ENCODE data around the gene TLCD3B. TPM values are rescaled to one million over a fixed set of nuclear protein-coding genes. Genes with fewer than 3 reads are reported as not detected.

The TLCD3B gene
- total and polyA plus RNA-seq, 9 of the 15 experiments (the other 6 are each of a cell fraction or from before 2014, with no cell fraction given): 0.10 to 0.52 (median 0.23) TPM; not detected in 4

DNA sequence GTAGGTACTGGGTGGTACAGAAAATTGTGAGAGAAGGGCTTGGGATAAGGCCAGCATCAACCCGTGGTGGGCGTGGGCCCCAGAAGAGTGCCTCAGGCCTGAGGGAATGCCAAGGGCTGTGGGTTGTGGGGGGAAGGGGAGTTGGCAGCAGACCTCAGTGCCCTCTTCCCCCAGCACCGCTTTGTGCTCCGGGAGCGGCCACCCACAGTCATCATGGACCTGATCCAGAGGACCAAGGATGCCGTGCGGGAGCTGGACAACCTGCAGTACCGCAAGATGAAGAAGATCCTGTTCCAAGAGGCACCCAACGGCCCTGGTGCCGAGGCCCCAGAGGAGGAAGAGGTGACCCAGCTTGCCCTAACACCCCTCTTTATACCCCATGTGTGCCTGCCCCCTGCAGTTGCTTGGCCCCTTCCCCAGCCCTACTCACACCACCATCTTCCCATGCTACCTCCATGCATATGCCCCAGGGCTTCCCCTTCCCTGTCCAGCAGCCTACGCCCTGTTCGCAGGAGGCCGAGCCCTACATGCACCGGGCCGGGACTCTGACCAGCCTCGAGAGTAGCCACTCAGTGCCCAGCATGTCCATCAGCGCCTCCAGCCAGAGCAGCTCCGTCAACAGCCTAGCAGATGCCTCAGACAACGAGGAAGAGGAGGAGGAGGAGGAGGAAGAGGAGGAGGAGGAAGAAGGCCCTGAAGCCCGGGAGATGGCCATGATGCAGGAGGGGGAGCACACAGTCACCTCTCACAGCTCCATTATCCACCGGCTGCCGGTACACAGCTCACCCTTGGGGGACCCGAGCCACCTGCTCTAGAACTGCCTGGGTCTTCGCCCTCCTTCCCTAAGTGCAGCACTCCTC lies 48.3 kb downstream of the TLCD3B start (continued):
- TF ChIP-seq, protein P1, sequence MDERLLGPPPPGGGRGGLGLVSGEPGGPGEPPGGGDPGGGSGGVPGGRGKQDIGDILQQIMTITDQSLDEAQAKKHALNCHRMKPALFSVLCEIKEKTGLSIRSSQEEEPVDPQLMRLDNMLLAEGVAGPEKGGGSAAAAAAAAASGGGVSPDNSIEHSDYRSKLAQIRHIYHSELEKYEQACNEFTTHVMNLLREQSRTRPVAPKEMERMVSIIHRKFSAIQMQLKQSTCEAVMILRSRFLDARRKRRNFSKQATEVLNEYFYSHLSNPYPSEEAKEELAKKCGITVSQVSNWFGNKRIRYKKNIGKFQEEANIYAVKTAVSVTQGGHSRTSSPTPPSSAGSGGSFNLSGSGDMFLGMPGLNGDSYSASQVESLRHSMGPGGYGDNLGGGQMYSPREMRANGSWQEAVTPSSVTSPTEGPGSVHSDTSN (CRISPR knock-in tag; IDR thresholded peaks at IDR 0.05; ENCODE audit: low read depth): no peak
- TF ChIP-seq, protein P1 (tag; conservative IDR thresholded peaks at IDR 0.05; ENCODE audit: low read depth): no peak
- no peak for TF ChIP-seq ZC3H4 (CRISPR knock-in tag; IDR thresholded peaks at IDR 0.05; ENCODE audit: borderline replicate concordance)
- TF ChIP-seq DNMT1 (IDR thresholded peaks at IDR 0.05): no peak
- no peak for TF ChIP-seq CCNT2 (IDR thresholded peaks at IDR 0.05; ENCODE audit: borderline replicate concordance, extremely low read depth, insufficient read length, low read depth, low read length)

DNA sequence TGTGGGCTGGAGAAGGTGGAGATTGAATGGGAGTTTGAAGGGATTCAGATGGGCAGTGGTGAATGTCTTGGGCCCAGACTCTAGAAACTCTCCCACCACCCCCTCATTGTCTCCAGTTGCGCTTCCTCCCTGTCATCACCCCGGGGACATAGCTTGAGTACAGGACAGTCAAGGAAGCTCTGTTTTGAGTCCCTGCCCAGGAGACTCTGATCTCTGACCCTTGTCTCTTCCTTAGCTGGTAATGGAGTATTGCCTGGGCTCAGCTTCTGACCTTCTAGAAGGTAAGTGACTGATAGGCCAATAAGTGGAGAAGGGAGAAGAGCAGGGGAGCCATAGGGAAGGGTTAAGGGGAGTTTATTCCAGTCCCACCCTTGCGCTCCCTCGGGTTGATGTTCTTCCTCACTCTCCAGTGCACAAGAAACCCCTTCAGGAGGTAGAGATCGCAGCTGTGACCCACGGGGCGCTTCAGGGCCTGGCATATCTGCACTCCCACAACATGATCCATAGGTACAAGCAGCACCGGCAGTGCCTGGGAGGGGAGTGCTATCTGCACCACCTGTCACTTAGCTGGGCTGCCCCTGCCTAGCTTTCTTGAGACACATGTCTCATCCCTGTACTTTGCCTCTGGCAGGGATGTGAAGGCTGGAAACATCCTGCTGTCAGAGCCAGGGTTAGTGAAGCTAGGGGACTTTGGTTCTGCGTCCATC lies 52.4 kb downstream of the TLCD3B start:
- no peak for ATAC-seq
- CTCF ChIA-PET (ENCODE audit: low intra/inter-chr PET ratio): no interaction called here
- no peak for TF ChIP-seq TCF7L2 (IDR thresholded peaks at IDR 0.05; ENCODE audit: low read depth, low read length)
- TF ChIP-seq FOXK2 (conservative IDR thresholded peaks at IDR 0.05 in 1 of 2, IDR thresholded peaks at IDR 0.05 in 1 of 2; ENCODE audit: low read depth in 2 of 2): no peak
- TF ChIP-seq COPS2 (conservative IDR thresholded peaks at IDR 0.05): no peak
- TF ChIP-seq STAG1 (CRISPR knock-in tag; IDR thresholded peaks at IDR 0.05; ENCODE audit: borderline replicate concordance): no peak

More for the DNA sequence above, 52.4 kb downstream of the TLCD3B start:
- DNase-seq (ENCODE audit: extremely low read depth in 1 of 4, low spot score in 3 of 4): no peak
- H3K27ac ChIP-seq (ENCODE audit: extremely low read depth, low read depth, low read length): no peak overlapping the region
- 92% methylated on average over 9 of the region's 9 CpGs for WGBS (ENCODE audit: insufficient coverage, low coverage, missing lambda C conversion rate)
- H3K9me1 ChIP-seq (ENCODE audit: control insufficient read depth, insufficient read depth, low read length): peaks cover 3% of the 10 kb centered on the region
- H3K4me2 ChIP-seq (ENCODE audit: insufficient read depth, low read length): no peak overlapping the region
- no peak overlapping the region for H3K4me3 ChIP-seq
- H2AFZ ChIP-seq (ENCODE audit: low read depth, low read length): no peak overlapping the region
- FAIRE-seq: no peak
- intact Hi-C loops (cut with micrococcal nuclease) (no loop called here), in situ Hi-C loops (cut with MboI) (no loop called here)
- H3K9me3 ChIP-seq (replicated peaks; ENCODE audit: control insufficient read depth, insufficient read depth, low read depth, low read length): no peaks in the 10 kb centered on the region
- peaks cover 69% of the 10 kb centered on the region for H3K36me3 ChIP-seq (ENCODE audit: control insufficient read depth, insufficient read depth, low read length)
- H3K27me3 ChIP-seq (ENCODE audit: control insufficient read depth in 2 of 2, insufficient read depth in 2 of 2, low read length in 2 of 2): no peaks in the 10 kb centered on the region
- peaks cover 22 to 25% of the 10 kb centered on the region in 2 experiments; a peak in 4 of 5 replicates for H3K4me1 ChIP-seq (replicated peaks in 1 of 2; ENCODE audit: control insufficient read depth in 2 of 2, insufficient read depth in 2 of 2, low read length in 2 of 2)
- BruUV-seq (replicated peaks): no TSS peak
- H3K79me2 ChIP-seq (ENCODE audit: control insufficient read depth, insufficient read depth, low read length): peaks cover 36% of the 10 kb centered on the region
- H3K9ac ChIP-seq (ENCODE audit: insufficient read depth in 1 of 2, low read depth in 2 of 2, low read length in 2 of 2): no peak overlapping the region
- POLR2A ChIA-PET: interaction anchor here (1.0 to 2.4 kb wide), 3 partner anchors 11 to 18 kb away, joined by 3 to 9 read pairs (median 3); partner anchors contain the start of gene HIRIP3
- peaks cover 26% of the 10 kb centered on the region for H4K20me1 ChIP-seq (replicated peaks; ENCODE audit: control insufficient read depth, insufficient read depth, low read length)

Data from K562 (cell line).